HTERT RPE-1 (cell line): ENCODE data around the gene COL1A1.

Experiments used
- in situ Hi-C: fragments of 300-500 bp; cut with MboI; formaldehyde crosslinking; loops from 4 replicates; pipeline ENCODE4 v1.14.3; 2020; ENCODE audit warnings: low sequenced_read_pairs

Gene COL1A1

GRCh38 chr17:50174444-50174843, 27.0 kb downstream of the COL1A1 start:
- in situ Hi-C loops = no loop called here

- in situ Hi-C loops = no loop called here
These were observed 28.0 kb downstream of the COL1A1 start for GRCh38 chr17:50173335-50173941.

GRCh38 chr17:50172936-50173334, 28.5 kb downstream of the COL1A1 start:
- in situ Hi-C loops = no loop called here

- in situ Hi-C loops = no loop called here
These were observed 29.3 kb downstream of the COL1A1 start for GRCh38 chr17:50172130-50172529.

- in situ Hi-C loops = no loop called here
These were observed 29.9 kb downstream of the COL1A1 start for GRCh38 chr17:50171371-50172071.

GRCh38 chr17:50170662-50171370, 30.6 kb downstream of the COL1A1 start:
- in situ Hi-C loops = no loop called here

- in situ Hi-C loops = no loop called here
These were observed 31.5 kb downstream of the COL1A1 start for GRCh38 chr17:50169881-50170459.

- in situ Hi-C loops = no loop called here
These were observed 32.2 kb downstream of the COL1A1 start for GRCh38 chr17:50169121-50169764.

- in situ Hi-C loops = no loop called here
These were observed 33.1 kb downstream of the COL1A1 start for GRCh38 chr17:50168319-50168718.

GRCh38 chr17:50167371-50167770, 34.1 kb downstream of the COL1A1 start:
- in situ Hi-C loops = no loop called here

GRCh38 chr17:50166518-50167181, 34.8 kb downstream of the COL1A1 start:
- in situ Hi-C loops = no loop called here

- in situ Hi-C loops = no loop called here
These were observed 35.4 kb downstream of the COL1A1 start, which contains the start of gene SGCA for GRCh38 chr17:50165867-50166517. TSS of gene SGCA (plus strand) at chr17:50166005. CDS start at chr17:50166041, 36 bp downstream.

GRCh38 chr17:50165466-50165865, 36.0 kb downstream of the COL1A1 start:
- in situ Hi-C loops = no loop called here

GRCh38 chr17:50165066-50165465, 36.4 kb downstream of the COL1A1 start:
- in situ Hi-C loops = no loop called here

- in situ Hi-C loops = no loop called here
These were observed 36.8 kb downstream of the COL1A1 start for GRCh38 chr17:50164697-50164988.

- in situ Hi-C loops = no loop called here
These were observed 37.4 kb downstream of the COL1A1 start for GRCh38 chr17:50163843-50164696.

- in situ Hi-C loops = no loop called here
These were observed 38.8 kb downstream of the COL1A1 start for GRCh38 chr17:50162466-50163254.

- in situ Hi-C loops = no loop called here
These were observed 39.5 kb downstream of the COL1A1 start for GRCh38 chr17:50161911-50162288.
